ENCODE measurements around the gene STXBP4. TPM values are rescaled to one million over a fixed set of nuclear protein-coding genes. Genes with fewer than 3 reads are reported as not detected.
"Not testable (repeated sequence)": the region's sequence is repeated elsewhere in the genome, so short reads cannot be mapped to it uniquely, and the experiment has no call there.

STXBP4 gene
- total RNA-seq, 1 experiment from 2014 or later = 19.4 TPM

- DNase-seq (ENCODE audit: low spot score) = no peak
Observed at GRCh38 chr17:55056526-55056925, 88.0 kb downstream of the STXBP4 start.

DNA sequence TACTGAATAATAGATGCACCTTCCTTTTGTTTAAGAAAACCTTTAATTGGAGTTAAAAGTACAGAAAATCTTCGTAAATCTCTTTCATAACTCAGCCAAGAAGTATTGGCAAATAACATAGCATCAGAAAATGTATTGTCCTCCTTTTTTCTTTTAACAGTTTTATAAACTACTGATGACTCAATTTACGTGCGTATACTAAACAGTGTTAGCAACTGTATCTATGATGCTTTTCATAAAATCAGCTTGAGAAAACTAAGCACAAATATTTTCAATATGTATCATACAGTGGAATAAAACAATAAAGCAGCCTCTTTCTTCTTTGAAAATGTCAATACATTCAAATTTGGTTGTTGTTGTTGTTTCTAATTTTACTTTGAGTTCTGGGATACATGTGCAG, 88.6 kb downstream of the STXBP4 start:
- no peak for DNase-seq (ENCODE audit: low spot score)

GRCh38 chr17:55059724-55060123, 91.2 kb downstream of the STXBP4 start:
- DNase-seq (ENCODE audit: low spot score) = no peak

GRCh38 chr17:55062921-55063320, 94.4 kb downstream of the STXBP4 start:
- no peak for DNase-seq (ENCODE audit: low spot score)

GRCh38 chr17:55063885-55064874, 95.6 kb downstream of the STXBP4 start:
- no peak for DNase-seq (ENCODE audit: low spot score)

DNA sequence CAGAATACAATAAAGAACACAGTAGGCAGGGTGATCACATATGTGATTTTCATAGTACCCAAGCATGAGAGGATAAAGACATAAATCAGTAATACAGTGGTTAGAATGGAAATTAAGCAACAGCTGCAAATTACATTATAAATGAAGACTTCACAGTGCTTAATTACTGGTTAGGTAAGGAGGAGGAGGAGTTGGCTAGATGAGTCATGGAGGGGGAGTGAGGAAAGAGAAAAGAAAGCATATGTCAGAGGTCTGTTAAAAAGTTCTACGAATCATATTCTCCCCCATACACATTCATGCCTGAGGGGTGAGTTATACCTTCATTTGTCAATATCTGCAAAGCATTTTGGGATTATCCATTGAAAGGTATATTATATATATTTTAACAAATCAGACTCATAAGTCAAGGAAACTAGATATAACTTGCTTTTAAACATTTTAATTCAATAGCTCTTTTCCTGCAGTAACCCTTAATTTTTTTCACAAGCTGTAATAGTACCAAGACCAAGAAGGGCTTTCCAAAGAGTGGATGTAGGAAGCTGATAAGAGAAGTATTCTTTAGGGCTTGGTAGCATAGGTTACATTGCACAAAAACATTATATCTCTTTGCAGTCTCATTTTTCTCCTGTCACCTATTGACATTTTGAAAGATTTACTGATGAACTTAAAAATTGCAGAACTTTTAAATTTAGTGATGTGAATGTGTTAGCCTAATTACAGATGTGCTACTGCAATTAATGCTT, 99.3 kb downstream of the STXBP4 start:
- DNase-seq (ENCODE audit: low spot score) = no peak

DNA sequence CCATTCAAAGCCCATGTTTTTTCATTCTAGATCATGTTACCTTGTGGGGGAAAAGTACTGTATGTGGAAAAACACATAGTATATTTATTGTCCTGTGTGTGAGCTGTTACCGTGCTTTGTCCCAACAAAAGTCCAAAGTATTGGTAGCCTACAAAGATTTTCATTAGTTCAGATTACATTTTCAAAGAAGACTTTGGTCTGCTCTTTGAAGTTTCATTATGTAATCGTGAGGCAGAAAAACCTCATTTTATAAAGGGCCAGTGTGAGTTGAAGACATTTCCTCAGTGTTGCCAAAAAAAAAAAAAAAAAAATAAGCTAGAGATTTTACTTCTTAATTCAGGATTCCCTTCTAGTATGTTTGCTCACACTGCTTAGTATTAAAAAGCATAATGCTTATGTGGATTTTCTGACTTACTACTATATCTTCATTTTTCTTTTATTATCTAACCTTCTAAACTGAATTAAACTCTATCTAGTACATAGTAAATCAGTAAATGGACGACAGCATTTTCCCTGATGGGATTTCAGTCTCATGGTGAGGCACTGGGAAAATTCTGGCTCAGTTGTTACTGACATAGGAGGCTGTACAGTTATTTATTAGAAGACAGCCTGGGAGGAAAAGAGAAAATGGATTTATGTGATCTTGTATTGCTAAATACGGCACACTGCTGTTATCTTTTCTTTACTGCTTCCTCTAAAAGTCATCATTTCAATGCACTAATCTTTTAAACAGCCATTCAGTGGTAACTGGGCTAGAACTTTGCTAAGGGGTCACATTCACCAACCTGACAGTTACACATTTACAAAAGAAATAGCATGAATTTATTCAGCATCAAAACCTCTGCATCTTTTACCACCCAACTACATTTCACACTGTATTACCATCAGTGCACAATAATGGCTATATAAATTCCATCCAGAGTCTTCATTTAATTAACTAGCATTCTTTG, 100.6 kb downstream of the STXBP4 start:
- DNase-seq (ENCODE audit: low spot score) = no peak

DNA sequence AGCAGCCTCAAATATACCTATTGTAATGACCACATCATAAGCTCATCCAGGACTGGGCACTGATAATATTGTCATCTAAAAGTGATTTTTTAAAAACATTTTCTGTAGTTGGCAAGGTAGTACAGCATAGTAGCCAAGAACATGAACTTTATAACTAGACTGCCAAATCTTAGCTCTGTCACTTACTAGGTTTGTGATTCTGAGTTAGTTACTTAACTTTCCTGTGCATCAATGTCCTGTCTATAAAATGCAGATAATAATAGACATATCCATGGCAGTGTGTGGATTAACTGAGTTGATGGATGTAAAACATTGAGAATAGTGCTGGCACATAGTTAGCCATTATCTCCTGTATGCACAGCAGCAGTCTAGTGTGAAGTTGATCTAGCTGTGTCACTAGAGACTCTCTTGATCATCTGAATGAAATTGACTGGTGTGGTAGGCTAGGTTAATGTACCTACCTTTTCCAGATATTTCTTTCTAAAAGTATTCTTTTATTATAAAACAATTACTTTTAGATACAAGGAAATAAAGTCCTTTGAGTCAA, 101.5 kb downstream of the STXBP4 start:
- no peak for DNase-seq (ENCODE audit: low spot score)

- DNase-seq (ENCODE audit: low spot score) = no peak
Observed at GRCh38 chr17:55072898-55073297, 104.3 kb downstream of the STXBP4 start.

DNA sequence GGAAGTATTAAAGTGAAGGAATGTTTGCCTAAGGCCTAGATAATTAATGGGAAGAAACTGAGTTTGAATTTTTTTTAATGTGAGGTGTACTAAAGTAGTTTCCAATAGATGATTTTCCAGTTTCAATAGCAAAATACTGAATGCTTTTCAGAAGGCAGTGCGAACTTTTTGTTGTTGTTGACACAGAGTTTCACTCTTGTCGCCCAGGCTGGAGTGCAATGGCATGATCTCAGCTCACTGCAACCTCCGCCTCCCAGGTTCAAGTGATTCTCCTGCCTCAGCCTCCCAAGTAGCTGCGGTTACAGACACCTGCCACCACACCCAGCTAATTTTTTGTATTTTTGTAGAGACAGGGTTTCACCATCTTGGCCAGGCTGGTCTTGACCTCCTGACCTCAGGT, 104.9 kb downstream of the STXBP4 start:
- not testable (repeated sequence) for DNase-seq (ENCODE audit: low spot score)

- DNase-seq (ENCODE audit: low spot score) = no peak
Observed at GRCh38 chr17:55081559-55081958, 113.0 kb downstream of the STXBP4 start.

DNA sequence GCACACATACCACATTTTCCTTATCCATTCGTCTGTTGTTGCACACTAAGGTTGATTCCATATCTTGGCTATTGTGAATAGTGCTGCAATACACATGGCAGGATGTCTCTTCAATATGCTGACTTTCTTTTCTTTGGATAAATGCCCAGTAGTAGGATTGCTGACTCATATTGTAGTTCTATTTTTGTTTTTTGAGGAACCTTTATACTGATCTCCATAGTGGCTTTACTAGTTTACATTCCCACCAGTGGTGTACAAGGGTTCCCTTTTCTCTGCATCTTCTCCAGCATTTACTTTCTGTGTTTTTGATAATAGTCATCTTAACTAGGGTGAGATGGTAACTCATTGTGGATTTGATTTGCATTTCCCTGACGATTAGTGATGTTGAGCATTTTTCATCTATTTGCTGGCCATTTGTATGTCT, 118.1 kb downstream of the STXBP4 start:
- DNase-seq (ENCODE audit: low spot score) = peak; percentile 79

DNA sequence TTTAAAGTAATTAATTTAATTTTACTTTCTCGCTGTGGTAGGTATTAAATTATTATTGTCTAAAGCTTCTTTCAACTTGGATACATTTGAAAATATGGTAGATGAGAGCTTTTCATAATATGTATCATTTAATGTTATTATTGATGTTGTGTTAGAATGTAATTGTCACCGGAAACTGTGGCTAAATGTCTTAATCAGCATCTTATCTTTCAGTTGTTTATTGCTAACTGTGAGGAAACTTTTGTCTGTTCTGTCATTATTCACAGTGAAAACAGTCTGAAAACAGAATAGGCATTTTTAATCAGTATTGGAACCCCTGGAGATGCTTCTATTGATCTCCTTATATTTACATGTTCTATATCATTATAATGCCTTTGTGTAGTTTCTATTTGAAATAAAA, 120.7 kb downstream of the STXBP4 start:
- DNase-seq (ENCODE audit: low spot score) = no peak

GRCh38 chr17:55090079-55090492, 121.5 kb downstream of the STXBP4 start:
- DNase-seq (ENCODE audit: low spot score) = peak; percentile 81

DNA sequence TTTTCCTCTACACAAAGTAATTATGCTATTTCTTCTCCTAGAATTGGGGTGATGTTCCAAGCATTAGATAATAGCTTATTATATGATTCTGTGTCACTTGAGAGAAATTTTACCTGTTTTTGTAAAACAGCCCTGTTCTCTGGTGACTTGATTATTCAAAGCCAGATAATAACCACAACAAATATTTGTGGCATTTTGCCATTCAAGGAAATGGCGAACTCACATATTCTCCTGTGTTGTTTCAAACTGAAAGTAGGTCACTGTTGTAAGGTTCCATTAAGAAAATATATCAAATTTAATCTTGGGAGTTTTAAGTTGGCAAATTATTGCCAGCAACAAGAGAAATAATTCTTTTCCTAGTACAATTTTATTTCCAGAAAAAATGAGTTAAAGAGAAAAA, 124.8 kb downstream of the STXBP4 start:
- DNase-seq (ENCODE audit: low spot score) = no peak

DNA sequence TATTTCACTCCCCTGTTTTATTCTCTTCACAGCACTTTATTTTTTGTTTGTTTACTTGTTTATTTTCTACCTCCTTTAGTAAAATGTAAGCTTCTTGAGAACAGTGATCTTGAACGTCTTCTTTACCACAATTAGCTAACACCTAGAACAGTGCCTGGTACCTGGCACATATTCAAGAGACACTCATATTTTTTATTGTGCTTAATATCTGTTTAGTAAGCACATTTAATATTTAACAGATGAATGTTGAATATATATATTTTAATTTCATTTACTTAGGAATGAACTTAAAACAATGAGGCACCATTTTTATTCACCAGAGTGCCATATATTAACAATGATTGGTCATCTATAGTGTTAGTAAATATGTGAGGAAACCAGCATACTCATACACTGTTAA, 130.2 kb downstream of the STXBP4 start:
- no peak for DNase-seq (ENCODE audit: low spot score)

DNA sequence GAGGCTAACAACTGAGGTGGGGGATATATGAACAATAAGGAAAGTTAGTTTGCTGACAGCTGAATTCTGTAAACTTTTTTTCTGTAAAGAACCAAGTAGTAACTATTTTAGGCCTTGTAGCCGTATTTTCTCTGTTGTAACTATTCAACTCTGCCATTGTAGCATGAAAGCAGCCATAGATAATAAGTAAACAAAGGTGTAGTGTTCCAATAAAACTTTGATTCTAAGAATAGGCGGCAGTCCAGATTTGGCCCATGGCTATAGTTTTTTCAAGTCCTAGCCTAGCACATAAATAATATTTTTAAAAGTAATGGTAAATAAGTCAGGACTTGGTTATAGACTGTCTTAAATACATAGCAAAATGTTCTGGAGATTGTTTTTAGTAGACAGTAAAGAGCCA, 142.0 kb downstream of the STXBP4 start:
- DNase-seq (ENCODE audit: low spot score) = no peak

GRCh38 chr17:55114283-55114682, 145.7 kb downstream of the STXBP4 start:
- no peak for DNase-seq (ENCODE audit: low spot score)

DNA sequence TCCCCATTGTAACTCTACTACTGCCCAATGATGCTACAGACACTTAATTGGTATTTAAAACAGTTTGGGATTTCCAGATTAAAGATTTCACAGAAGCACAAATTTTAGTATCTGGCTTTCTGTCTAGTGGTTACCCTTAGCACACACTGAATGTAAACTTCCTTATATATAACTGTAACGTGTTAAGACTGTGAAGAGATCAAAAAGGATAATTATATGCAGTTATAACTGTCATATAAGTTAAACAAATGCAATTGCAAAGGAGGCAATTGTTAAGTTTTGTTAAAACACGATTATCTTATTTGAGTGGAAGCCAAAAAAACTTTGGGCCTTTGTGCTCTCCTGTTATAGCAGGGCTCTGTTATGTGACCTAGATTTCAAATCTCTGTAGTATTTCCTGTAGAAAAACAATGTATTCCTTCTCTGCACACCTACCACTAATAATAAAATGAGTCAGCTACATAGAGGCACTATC, 147.9 kb downstream of the STXBP4 start:
- DNase-seq (ENCODE audit: low spot score) = no peak

GRCh38 chr17:55117164-55117563, 148.6 kb downstream of the STXBP4 start:
- DNase-seq (ENCODE audit: low spot score) = no peak

DNA sequence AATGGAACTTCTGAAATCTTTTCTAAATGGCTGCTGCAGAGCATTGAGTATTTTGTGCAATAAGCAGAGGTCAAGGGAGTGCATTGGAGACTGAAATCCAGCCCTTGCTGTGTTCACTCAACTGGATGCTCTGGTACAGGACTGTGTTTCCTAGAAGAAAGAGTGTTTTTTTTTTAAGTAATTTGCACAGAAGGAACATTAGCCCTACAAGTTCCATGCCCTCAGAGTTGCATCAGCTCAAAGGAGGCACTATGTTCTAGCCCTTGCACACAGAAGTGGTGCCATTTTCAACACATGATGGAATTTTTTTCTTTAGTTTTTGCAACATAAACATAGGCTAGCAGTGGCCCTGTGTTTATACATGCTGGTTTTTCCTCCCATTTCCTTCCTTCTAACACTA, 152.1 kb downstream of the STXBP4 start:
- DNase-seq (ENCODE audit: low spot score) = no peak
